ENCODE results near the gene SFXN5.

SFXN5 gene

GRCh38 chr2:73034661-73035375 is 36.7 kb downstream of the SFXN5 start:
- no peak overlapping the region for H3K4me3 ChIP-seq (ENCODE audit: low read depth in 1 of 2, low read length in 2 of 2)
- no peaks in the 10 kb centered on the region for H3K27me3 ChIP-seq (ENCODE audit: control insufficient read depth in 1 of 2, insufficient read depth in 2 of 2, low read length in 2 of 2)
- no peak overlapping the region for H3K9ac ChIP-seq (ENCODE audit: low read length)
- H3K4me1 ChIP-seq (ENCODE audit: insufficient read depth, low read length): no peaks in the 10 kb centered on the region
- no peaks in the 10 kb centered on the region for H3K36me3 ChIP-seq (ENCODE audit: insufficient read depth, low read length)
- H3K9me3 ChIP-seq (ENCODE audit: low read length): no peaks in the 10 kb centered on the region
- H3K27ac ChIP-seq (ENCODE audit: low read depth, low read length): no peak overlapping the region

- Histone ChIP-seq H3K27ac (ENCODE audit: low read depth, low read length) (no peak overlapping the region), H3K27me3 (ENCODE audit: control insufficient read depth in 1 of 2, insufficient read depth in 2 of 2, low read length in 2 of 2) (no peaks in the 10 kb centered on the region), H3K9ac (ENCODE audit: low read length) (no peak overlapping the region), H3K36me3 (ENCODE audit: insufficient read depth, low read length) (no peaks in the 10 kb centered on the region), H3K4me3 (ENCODE audit: low read depth in 1 of 2, low read length in 2 of 2) (no peak overlapping the region), H3K9me3 (ENCODE audit: low read length) (no peaks in the 10 kb centered on the region), H3K4me1 (ENCODE audit: insufficient read depth, low read length) (no peaks in the 10 kb centered on the region)
These were observed 37.6 kb downstream of the SFXN5 start for GRCh38 chr2:73033766-73034381.

GRCh38 chr2:73033142-73033765 is 38.3 kb downstream of the SFXN5 start:
- no peaks in the 10 kb centered on the region for H3K27me3 ChIP-seq (ENCODE audit: control insufficient read depth in 1 of 2, insufficient read depth in 2 of 2, low read length in 2 of 2)
- no peak overlapping the region for H3K9ac ChIP-seq (ENCODE audit: low read length)
- no peaks in the 10 kb centered on the region for H3K36me3 ChIP-seq (ENCODE audit: insufficient read depth, low read length)
- no peak overlapping the region for H3K4me3 ChIP-seq (ENCODE audit: low read depth in 1 of 2, low read length in 2 of 2)
- H3K4me1 ChIP-seq (ENCODE audit: insufficient read depth, low read length): no peaks in the 10 kb centered on the region
- no peak overlapping the region for H3K27ac ChIP-seq (ENCODE audit: low read depth, low read length)
- no peaks in the 10 kb centered on the region for H3K9me3 ChIP-seq (ENCODE audit: low read length)

- Histone ChIP-seq H3K4me1 (ENCODE audit: insufficient read depth, low read length) (no peaks in the 10 kb centered on the region), H3K27me3 (ENCODE audit: control insufficient read depth in 1 of 2, insufficient read depth in 2 of 2, low read length in 2 of 2) (no peaks in the 10 kb centered on the region), H3K36me3 (ENCODE audit: insufficient read depth, low read length) (no peaks in the 10 kb centered on the region), H3K9me3 (ENCODE audit: low read length) (no peaks in the 10 kb centered on the region), H3K27ac (ENCODE audit: low read depth, low read length) (no peak overlapping the region), H3K4me3 (ENCODE audit: low read depth in 1 of 2, low read length in 2 of 2) (no peak overlapping the region), H3K9ac (ENCODE audit: low read length) (no peak overlapping the region)
These were observed 38.8 kb downstream of the SFXN5 start for GRCh38 chr2:73032702-73033097.

GRCh38 chr2:73031725-73032701 is 39.5 kb downstream of the SFXN5 start:
- no peaks in the 10 kb centered on the region for H3K27me3 ChIP-seq (ENCODE audit: control insufficient read depth in 1 of 2, insufficient read depth in 2 of 2, low read length in 2 of 2)
- no peaks in the 10 kb centered on the region for H3K36me3 ChIP-seq (ENCODE audit: insufficient read depth, low read length)
- no peak overlapping the region for H3K27ac ChIP-seq (ENCODE audit: low read depth, low read length)
- H3K4me1 ChIP-seq (ENCODE audit: insufficient read depth, low read length): no peaks in the 10 kb centered on the region
- no peaks in the 10 kb centered on the region for H3K9me3 ChIP-seq (ENCODE audit: low read length)
- H3K9ac ChIP-seq (ENCODE audit: low read length): no peak overlapping the region
- H3K4me3 ChIP-seq (ENCODE audit: low read depth in 1 of 2, low read length in 2 of 2): no peak overlapping the region

GRCh38 chr2:73031095-73031678 is 40.3 kb downstream of the SFXN5 start:
- Histone ChIP-seq H3K4me1 (ENCODE audit: insufficient read depth, low read length) (no peaks in the 10 kb centered on the region), H3K9ac (ENCODE audit: low read length) (no peak overlapping the region), H3K9me3 (ENCODE audit: low read length) (no peaks in the 10 kb centered on the region), H3K27ac (ENCODE audit: low read depth, low read length) (no peak overlapping the region), H3K27me3 (ENCODE audit: control insufficient read depth in 1 of 2, insufficient read depth in 2 of 2, low read length in 2 of 2) (no peaks in the 10 kb centered on the region), H3K36me3 (ENCODE audit: insufficient read depth, low read length) (no peaks in the 10 kb centered on the region), H3K4me3 (ENCODE audit: low read depth in 1 of 2, low read length in 2 of 2) (no peak overlapping the region)

GRCh38 chr2:73028841-73029240 is 42.7 kb downstream of the SFXN5 start:
- H3K27me3 ChIP-seq (ENCODE audit: control insufficient read depth in 1 of 2, insufficient read depth in 2 of 2, low read length in 2 of 2): no peaks in the 10 kb centered on the region
- no peaks in the 10 kb centered on the region for H3K4me1 ChIP-seq (ENCODE audit: insufficient read depth, low read length)
- H3K4me3 ChIP-seq (ENCODE audit: low read depth in 1 of 2, low read length in 2 of 2): no peak overlapping the region
- no peak overlapping the region for H3K27ac ChIP-seq (ENCODE audit: low read depth, low read length)
- no peak overlapping the region for H3K9ac ChIP-seq (ENCODE audit: low read length)
- no peaks in the 10 kb centered on the region for H3K9me3 ChIP-seq (ENCODE audit: low read length)
- no peaks in the 10 kb centered on the region for H3K36me3 ChIP-seq (ENCODE audit: insufficient read depth, low read length)

- no peaks in the 10 kb centered on the region for H3K27me3 ChIP-seq (ENCODE audit: control insufficient read depth in 1 of 2, insufficient read depth in 2 of 2, low read length in 2 of 2)
- H3K4me3 ChIP-seq (ENCODE audit: low read depth in 1 of 2, low read length in 2 of 2): no peak overlapping the region
- H3K9ac ChIP-seq (ENCODE audit: low read length): no peak overlapping the region
- H3K4me1 ChIP-seq (ENCODE audit: insufficient read depth, low read length): no peaks in the 10 kb centered on the region
- H3K27ac ChIP-seq (ENCODE audit: low read depth, low read length): no peak overlapping the region
- H3K36me3 ChIP-seq (ENCODE audit: insufficient read depth, low read length): no peaks in the 10 kb centered on the region
- no peaks in the 10 kb centered on the region for H3K9me3 ChIP-seq (ENCODE audit: low read length)
These were observed 44.2 kb downstream of the SFXN5 start for GRCh38 chr2:73027340-73027739.

- H3K4me1 ChIP-seq (ENCODE audit: insufficient read depth, low read length): no peaks in the 10 kb centered on the region
- no peaks in the 10 kb centered on the region for H3K9me3 ChIP-seq (ENCODE audit: low read length)
- no peaks in the 10 kb centered on the region for H3K27me3 ChIP-seq (ENCODE audit: control insufficient read depth in 1 of 2, insufficient read depth in 2 of 2, low read length in 2 of 2)
- no peak overlapping the region for H3K27ac ChIP-seq (ENCODE audit: low read depth, low read length)
- no peak overlapping the region for H3K9ac ChIP-seq (ENCODE audit: low read length)
- H3K36me3 ChIP-seq (ENCODE audit: insufficient read depth, low read length): peaks cover 8% of the 10 kb centered on the region
- H3K4me3 ChIP-seq (ENCODE audit: low read depth in 1 of 2, low read length in 2 of 2): no peak overlapping the region
These were observed 48.0 kb downstream of the SFXN5 start for GRCh38 chr2:73023497-73023896.

- Histone ChIP-seq H3K36me3 (ENCODE audit: insufficient read depth, low read length) (peaks cover 8% of the 10 kb centered on the region), H3K4me3 (ENCODE audit: low read depth in 1 of 2, low read length in 2 of 2) (no peak overlapping the region), H3K9me3 (ENCODE audit: low read length) (no peaks in the 10 kb centered on the region), H3K4me1 (ENCODE audit: insufficient read depth, low read length) (no peaks in the 10 kb centered on the region), H3K9ac (ENCODE audit: low read length) (no peak overlapping the region), H3K27ac (ENCODE audit: low read depth, low read length) (no peak overlapping the region), H3K27me3 (ENCODE audit: control insufficient read depth in 1 of 2, insufficient read depth in 2 of 2, low read length in 2 of 2) (no peaks in the 10 kb centered on the region)
These were observed 49.4 kb downstream of the SFXN5 start for GRCh38 chr2:73022024-73022568.
